ENCODE results near the gene CEP170B.

- TF ChIP-seq CTCF (conservative IDR thresholded peaks at IDR 0.05) = no peak
- no peak for TF ChIP-seq ZFX (IDR thresholded peaks at IDR 0.05)
Measured at GRCh38 chr14:104933746-104934733, 69.0 kb downstream of the CEP170B start.
